Caco-2 (cell line): Measurements from ENCODE around the gene XPC. TPM values are rescaled to one million over a fixed set of nuclear protein-coding genes. Genes with fewer than 3 reads are reported as not detected.

ENCODE experiments used
- BruUV-seq: library from RNA; stranded (reverse); fragments of 400-500 nt; replicated peaks from 2 replicates; lab custom pipeline; 2021; lab: Mats Ljungman, UMichigan
- CTCF ChIA-PET: fragments of 300-600 bp; sonication (Branson Sonifier 250); formaldehyde crosslinking; loops from one replicate; lab custom pipeline; 2022; ENCODE audit warnings: antibody characterized with exemption; lab: Charles Lee
- POLR2A ChIA-PET: fragments of 300-600 bp; sonication (Branson Sonifier 250); formaldehyde crosslinking; loops from one replicate; lab custom pipeline; 2022; ENCODE audit warnings: antibody characterized with exemption; lab: Charles Lee
- DNase-seq, 2 experiments: peaks; one replicate each; pipeline versions ENCODE4 v3.0.0 to v3.0.0-alpha.2; 2020 to 2022
- H3K27me3 ChIP-seq: replicated peaks from 2 replicates; pipeline ENCODE4 v1.6.0; 2011; ENCODE audit warnings: low read length; ENCODE audit not compliant: control insufficient read depth, insufficient read depth
- H3K36me3 ChIP-seq: 2 replicates; pipeline ENCODE4 v1.5.1; 2011; ENCODE audit warnings: low read length; ENCODE audit not compliant: control insufficient read depth, insufficient read depth
- H3K4me1 ChIP-seq: fragments of 250-450 bp; sonication (Bioruptor Pico); 2 replicates; pipeline ENCODE4 v1.5.1; 2020; ENCODE audit warnings: mild to moderate bottlenecking
- H3K4me3 ChIP-seq: 2 replicates; pipeline ENCODE4 v1.5.1; 2011; ENCODE audit warnings: low read depth, mild to moderate bottlenecking, control low read depth, low read length
- H3K9me3 ChIP-seq: fragments of 250-450 bp; sonication (Bioruptor Pico); 2 replicates; pipeline ENCODE4 v1.5.1; 2020; ENCODE audit warnings: mild to moderate bottlenecking, moderate library complexity
- H3K27ac Mint-ChIP-seq: one replicate; pipeline ENCODE4 v1.8.0; 2022; ENCODE audit warnings: mixed read lengths; ENCODE audit not compliant: unreplicated experiment
- H3K27me3 Mint-ChIP-seq: one replicate; pipeline ENCODE4 v1.8.0; 2022; ENCODE audit warnings: mixed read lengths; ENCODE audit not compliant: insufficient read depth, unreplicated experiment
- H3K36me3 Mint-ChIP-seq: one replicate; pipeline ENCODE4 v1.8.0; 2022; ENCODE audit warnings: mild to moderate bottlenecking, mixed read lengths; ENCODE audit not compliant: insufficient read depth, unreplicated experiment
- H3K4me1 Mint-ChIP-seq: one replicate; pipeline ENCODE4 v1.8.0; 2022; ENCODE audit warnings: low read depth, mixed read lengths; ENCODE audit not compliant: unreplicated experiment
- H3K4me3 Mint-ChIP-seq: one replicate; pipeline ENCODE4 v1.8.0; 2022; ENCODE audit warnings: mild to moderate bottlenecking, moderate library complexity, mixed read lengths; ENCODE audit not compliant: unreplicated experiment
- H3K9me3 Mint-ChIP-seq: one replicate; pipeline ENCODE4 v1.8.0; 2022; ENCODE audit warnings: mixed read lengths; ENCODE audit not compliant: unreplicated experiment
- CTCF ChIP-seq, 2 experiments: fragments of 200-600 bp in 1 of 2; IDR thresholded peaks; 1 replicate in 1 of 2; 2 replicates in 1 of 2; pipeline versions ENCODE4 v1.5.1 to v1.8.0; 2011 to 2022; ENCODE audit warnings: antibody characterized with exemption in 1 of 2, control low read depth in 1 of 2, inconsistent platforms in 1 of 2, low read depth in 1 of 2, low read length in 1 of 2, mild to moderate bottlenecking in 1 of 2, moderate library complexity in 1 of 2; ENCODE audit not compliant: insufficient read depth in 1 of 2, severe bottlenecking in 1 of 2, unreplicated experiment in 1 of 2
- intact Hi-C: fragments of 100-400 bp; cut with micrococcal nuclease; formaldehyde crosslinking; loops from one replicate; pipeline ENCODE4 v1.10.0; 2022; ENCODE audit not compliant: unreplicated experiment
- total RNA-seq: library from RNA; stranded (reverse); gene quantifications from 2 replicates; pipeline ENCODE4 v1.2.3, GENCODE V29; 2022

XPC gene
- total RNA-seq, 1 experiment from 2014 or later: 31.0 TPM

- ChIA-PET CTCF (no interaction called here), POLR2A (no interaction called here)
- Histone ChIP-seq H3K9me3 (peaks cover 3% of the 10 kb centered on the region), H3K4me3 (no peak overlapping the region), H3K36me3 (peaks cover 3% of the 10 kb centered on the region), H3K27me3 (no peaks in the 10 kb centered on the region), H3K4me1 (no peaks in the 10 kb centered on the region)
- H3K27ac Mint-ChIP-seq: no peak overlapping the region
- H3K4me1 Mint-ChIP-seq: no peaks in the 10 kb centered on the region
- DNase-seq: no peak
- no TSS peak for BruUV-seq
- H3K36me3 Mint-ChIP-seq: peaks cover 65% of the 10 kb centered on the region
- no peak overlapping the region for H3K4me3 Mint-ChIP-seq
- no peak for TF ChIP-seq CTCF (IDR thresholded peaks at IDR 0.05; ENCODE audit: insufficient read depth in 1 of 2, low read depth in 1 of 2, low read length in 1 of 2, severe bottlenecking in 1 of 2, unreplicated experiment in 1 of 2)
- H3K27me3 Mint-ChIP-seq: no peaks in the 10 kb centered on the region
- intact Hi-C loops: no loop called here
- no peaks in the 10 kb centered on the region for H3K9me3 Mint-ChIP-seq
These were observed 22.2 kb downstream of the XPC start for GRCh38 chr3:14156201-14156600.

GRCh38 chr3:14154895-14155440, 23.4 kb downstream of the XPC start:
- H3K36me3 ChIP-seq: peaks cover 3% of the 10 kb centered on the region
- POLR2A ChIA-PET: no interaction called here

GRCh38 chr3:14154276-14154675, 24.1 kb downstream of the XPC start:
- no peaks in the 10 kb centered on the region for H3K9me3 Mint-ChIP-seq
- POLR2A ChIA-PET: no interaction called here
- TF ChIP-seq CTCF (IDR thresholded peaks at IDR 0.05; ENCODE audit: insufficient read depth in 1 of 2, low read depth in 1 of 2, low read length in 1 of 2, severe bottlenecking in 1 of 2, unreplicated experiment in 1 of 2): no peak

More at GRCh38 chr3:14154895-14155440, 23.4 kb downstream of the XPC start:
- Histone ChIP-seq H3K4me1 (no peaks in the 10 kb centered on the region), H3K27me3 (no peaks in the 10 kb centered on the region), H3K4me3 (no peak overlapping the region), H3K9me3 (no peaks in the 10 kb centered on the region)
- intact Hi-C loops: no loop called here
- Mint-ChIP-seq H3K27ac (no peak overlapping the region), H3K4me3 (no peak overlapping the region), H3K27me3 (no peaks in the 10 kb centered on the region), H3K9me3 (no peaks in the 10 kb centered on the region), H3K4me1 (no peaks in the 10 kb centered on the region), H3K36me3 (peaks cover 63% of the 10 kb centered on the region)
- BruUV-seq: no TSS peak
- no peak for DNase-seq
- CTCF ChIA-PET: no interaction called here
- no peak for TF ChIP-seq CTCF (IDR thresholded peaks at IDR 0.05; ENCODE audit: insufficient read depth in 1 of 2, low read depth in 1 of 2, low read length in 1 of 2, severe bottlenecking in 1 of 2, unreplicated experiment in 1 of 2)

More at GRCh38 chr3:14154276-14154675, 24.1 kb downstream of the XPC start:
- Histone ChIP-seq H3K4me3 (no peak overlapping the region), H3K4me1 (no peaks in the 10 kb centered on the region), H3K27me3 (no peaks in the 10 kb centered on the region), H3K9me3 (no peaks in the 10 kb centered on the region), H3K36me3 (peaks cover 5% of the 10 kb centered on the region)
- Mint-ChIP-seq H3K27ac (no peak overlapping the region), H3K36me3 (peaks cover 61% of the 10 kb centered on the region), H3K4me3 (no peak overlapping the region), H3K4me1 (no peaks in the 10 kb centered on the region), H3K27me3 (no peaks in the 10 kb centered on the region)
- CTCF ChIA-PET: no interaction called here
- no peak for DNase-seq
- intact Hi-C loops: no loop called here
- BruUV-seq: no TSS peak
